HFF-Myc (cell line): ENCODE results near the gene WRAP53.

Experiments used
- DNase-seq: peaks from one replicate; pipeline ENCODE4 v3.0.0-alpha.2; 2011; ENCODE audit warnings: low read depth; ENCODE audit errors: extremely low read depth
- H3K4me3 ChIP-seq: replicated peaks from 2 replicates; pipeline ENCODE4 v1.5.1; 2011; ENCODE audit warnings: low read depth, mild to moderate bottlenecking, control low read depth, low read length
- CTCF ChIP-seq: IDR thresholded peaks from 2 replicates; pipeline ENCODE4 v1.5.1; 2012; ENCODE audit warnings: mild to moderate bottlenecking, low read depth, low read length, control low read depth; ENCODE audit errors: missing control alignments

WRAP53 gene

GRCh38 chr17:7651097-7651664 is 37.1 kb upstream of the WRAP53 start:
- TF ChIP-seq CTCF, result no peak
- no peak for DNase-seq
- peak overlapping the region; percentile 9 for H3K4me3 ChIP-seq

GRCh38 chr17:7651665-7652387 is 36.5 kb upstream of the WRAP53 start:
- peak overlapping the region; percentile 9; the same call in 1 of the 2 replicates for H3K4me3 ChIP-seq
- no peak for TF ChIP-seq CTCF
- no peak for DNase-seq

DNA sequence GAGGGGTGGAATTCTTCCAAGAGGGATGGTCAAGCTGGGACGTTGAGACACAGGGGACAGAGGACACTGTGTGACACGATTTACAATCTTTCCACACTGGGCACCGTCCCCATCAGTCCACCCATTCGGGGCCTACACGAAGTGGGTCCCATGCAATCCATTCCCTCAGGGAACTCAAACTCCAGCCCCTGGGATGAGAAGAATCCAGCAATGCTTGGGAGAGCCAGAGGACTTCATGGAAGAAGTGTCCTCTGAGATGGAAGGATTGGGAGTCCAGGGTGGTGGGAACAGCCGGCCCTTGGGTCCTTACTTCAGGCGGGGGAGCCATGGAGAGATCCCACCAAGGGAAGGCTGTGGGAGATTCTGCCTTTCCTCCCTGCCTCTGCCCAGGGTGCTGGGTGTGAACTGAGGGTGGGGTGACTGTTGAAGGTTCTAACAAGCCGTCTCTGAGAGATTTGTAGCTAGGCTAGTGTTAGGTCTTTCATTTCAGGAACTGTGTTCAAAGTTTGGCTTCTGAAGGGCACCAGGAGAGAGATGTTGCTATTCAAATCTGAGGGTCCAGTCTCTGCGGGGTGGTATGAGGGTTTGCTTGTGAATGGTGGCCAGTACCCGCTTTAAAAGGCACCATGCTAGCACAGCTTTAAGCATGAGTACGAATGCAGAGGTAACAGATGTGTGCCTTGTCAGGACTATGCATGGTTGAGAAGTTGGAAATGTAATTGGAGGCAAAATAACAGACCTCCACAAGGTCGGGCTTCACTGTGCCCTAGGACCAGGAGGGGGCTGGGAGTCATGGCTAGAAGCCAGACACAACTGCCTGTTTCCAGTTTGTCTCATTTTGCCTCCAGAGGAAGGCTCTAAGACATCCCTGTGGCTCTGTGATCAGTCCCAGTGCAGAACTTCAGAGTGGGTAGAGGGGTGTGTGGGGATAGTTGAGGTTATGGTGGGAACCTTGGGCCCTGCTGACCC is 35.6 kb upstream of the WRAP53 start:
- TF ChIP-seq CTCF, result no peak
- no peak for DNase-seq
- no peak overlapping the region for H3K4me3 ChIP-seq

GRCh38 chr17:7654832-7655540 is 33.3 kb upstream of the WRAP53 start:
- no peak for DNase-seq
- H3K4me3 ChIP-seq, result no peak overlapping the region
- no peak for TF ChIP-seq CTCF

GRCh38 chr17:7655541-7655840 is 32.8 kb upstream of the WRAP53 start:
- DNase-seq, result no peak
- TF ChIP-seq CTCF, result no peak
- no peak overlapping the region for H3K4me3 ChIP-seq

DNA sequence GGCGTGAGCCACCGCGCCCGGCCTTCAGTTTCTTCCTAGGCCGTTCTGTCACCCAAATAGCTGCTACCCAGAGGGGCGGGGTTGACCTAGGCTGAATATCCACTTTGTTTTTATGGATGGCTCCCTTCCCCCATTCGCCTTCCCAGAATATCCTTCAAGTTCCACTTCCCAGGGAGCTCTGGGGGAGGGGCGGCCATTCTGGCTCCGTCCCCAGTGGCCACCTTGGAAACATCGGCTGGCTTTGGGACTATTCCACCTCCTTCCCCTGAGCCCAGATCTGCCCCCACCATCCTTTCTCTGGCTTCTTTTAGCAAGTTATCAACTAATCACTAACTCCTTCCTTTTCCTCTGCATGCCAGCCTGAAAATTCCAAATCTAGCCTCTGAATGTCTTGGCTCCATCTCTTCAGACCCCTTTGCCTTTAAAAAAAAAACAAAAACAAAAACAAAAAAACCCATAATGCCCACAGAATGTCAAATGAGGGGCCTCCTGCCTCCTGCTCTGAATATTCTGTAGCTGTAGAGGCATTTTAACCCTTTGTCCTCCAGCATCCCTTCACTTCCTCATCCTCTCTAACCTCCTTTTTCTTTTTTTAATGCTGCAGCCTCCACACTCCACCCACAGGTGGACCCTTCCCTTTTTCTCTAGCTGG is 31.2 kb upstream of the WRAP53 start:
- no peak overlapping the region for H3K4me3 ChIP-seq
- no peak for DNase-seq
- TF ChIP-seq CTCF, result no peak
